CD4-positive, alpha-beta T cell treated with Interleukin-2 at 100 ng/mL for 4 hours (primary cell): ENCODE measurements around the gene ADAMTS19.
"Not testable (repeated sequence)": the region's sequence is repeated elsewhere in the genome, so short reads cannot be mapped to it uniquely, and the experiment has no call there.

Experiments
- DNase-seq: peaks from one replicate; pipeline ENCODE4 v3.0.0-alpha.2; 2020; ENCODE audit warnings: low spot score

ADAMTS19 gene

DNA sequence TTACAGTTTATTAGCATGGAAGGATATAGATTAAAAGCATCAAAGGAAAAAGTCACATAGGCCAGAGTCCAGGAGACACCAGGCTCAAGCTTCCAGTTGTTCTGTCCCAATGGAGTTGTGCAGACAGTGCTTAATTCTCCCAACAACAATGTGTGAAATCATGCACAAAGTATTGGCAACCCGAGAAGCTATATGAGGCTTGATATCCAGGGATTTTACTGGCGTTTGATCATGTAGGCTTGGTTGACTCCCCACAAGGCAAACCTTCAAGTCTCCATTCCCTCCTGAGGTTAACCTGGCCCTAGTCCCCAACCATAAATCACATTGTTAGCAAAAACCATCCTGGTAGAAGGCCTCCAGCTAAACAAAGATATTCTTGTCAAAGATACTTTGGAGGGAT is 141.5 kb downstream of the ADAMTS19 start:
- DNase-seq, result no peak

DNA sequence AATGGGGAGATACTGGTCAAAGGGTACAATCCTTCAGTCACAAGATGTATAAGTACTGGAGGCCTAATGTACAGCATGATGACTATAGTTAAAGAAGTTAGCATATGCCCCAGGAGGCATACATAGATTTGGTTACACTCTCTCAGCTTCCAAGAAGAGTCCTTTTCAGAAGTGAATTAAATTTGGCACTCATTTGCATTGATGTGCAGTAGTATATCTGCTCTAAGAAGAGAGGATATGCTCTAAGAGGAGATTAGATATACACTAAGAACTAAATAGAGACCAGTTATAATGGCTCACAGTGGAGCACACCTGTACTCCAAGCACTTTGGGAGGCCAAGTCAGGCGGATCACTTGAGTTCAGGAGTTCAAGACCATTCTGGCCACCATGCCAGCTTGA is 148.3 kb downstream of the ADAMTS19 start:
- no peak for DNase-seq

DNA sequence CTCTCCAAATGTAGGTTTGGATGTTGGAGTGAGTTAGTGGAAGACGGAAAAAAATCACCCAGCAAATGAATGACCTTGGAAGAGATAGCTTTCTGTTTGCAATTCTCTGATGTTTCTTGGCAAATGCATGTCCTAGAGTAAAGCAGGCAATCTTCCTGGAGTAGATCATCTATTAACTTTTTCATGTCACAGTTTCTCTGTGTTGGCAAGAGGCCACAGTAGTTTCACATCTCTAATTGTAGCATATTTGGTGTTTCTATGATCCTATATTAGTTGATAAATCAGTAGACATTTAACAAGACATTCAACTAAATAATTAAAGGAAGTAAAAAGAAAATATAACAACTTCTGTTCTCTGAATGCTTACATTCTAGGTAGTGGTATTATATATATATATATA is 149.6 kb downstream of the ADAMTS19 start:
- DNase-seq, result no peak

DNA sequence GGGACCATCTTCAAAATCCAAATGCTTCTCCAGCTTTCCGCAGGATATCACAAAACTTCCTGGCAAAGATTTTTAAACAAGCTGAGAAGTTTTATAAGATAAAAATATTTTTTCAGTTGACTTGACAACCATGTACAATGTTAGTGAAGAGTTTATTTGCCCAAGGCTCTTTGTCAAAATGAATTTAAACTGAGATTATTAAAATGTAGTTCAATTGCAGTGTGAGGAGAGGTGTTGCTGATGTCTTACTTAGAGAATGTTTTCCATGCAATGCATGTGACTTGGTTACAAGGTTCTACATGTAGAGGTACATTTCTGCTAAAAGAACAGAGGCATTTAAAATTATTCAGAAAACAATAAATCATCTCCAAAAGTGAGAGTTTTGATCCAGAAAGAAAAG is 156.4 kb downstream of the ADAMTS19 start:
- no peak for DNase-seq

DNA sequence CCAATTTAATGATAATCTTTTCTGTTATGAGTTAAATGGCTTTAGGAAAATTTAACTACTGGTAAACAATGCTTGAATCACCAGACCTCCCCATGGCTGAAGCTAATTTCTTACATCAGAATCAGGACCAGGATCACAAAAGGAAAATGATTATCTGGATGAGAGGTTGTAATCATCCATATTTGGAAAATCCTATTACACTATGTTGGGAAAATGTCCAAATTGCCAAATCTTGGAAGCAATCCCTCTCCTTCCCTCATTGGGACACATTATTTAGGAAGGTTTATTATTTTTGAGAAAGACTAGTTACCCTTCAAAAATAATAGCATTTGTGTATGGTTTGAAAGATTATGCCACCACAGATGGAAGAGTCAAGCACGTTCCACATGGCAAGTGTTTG is 157.1 kb downstream of the ADAMTS19 start:
- no peak for DNase-seq

DNA sequence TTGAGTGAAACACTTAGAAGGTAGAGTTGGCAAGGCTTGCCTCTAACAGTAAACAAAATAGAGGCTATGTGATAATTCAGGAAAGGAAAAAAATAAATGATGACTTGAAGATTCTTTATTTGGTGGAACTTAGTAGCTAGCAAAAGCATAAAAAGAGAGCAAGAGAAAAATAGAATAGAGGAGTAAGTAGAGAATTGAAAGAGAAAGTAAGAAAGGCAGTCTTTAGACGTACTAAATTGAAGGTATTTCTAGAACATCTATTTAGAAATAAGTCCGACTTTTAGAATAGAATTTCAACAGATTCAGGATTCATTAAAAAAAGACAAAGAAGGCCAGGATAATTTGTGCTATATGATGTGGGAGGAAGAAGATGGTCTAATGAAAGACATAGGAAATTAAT is 159.7 kb downstream of the ADAMTS19 start:
- DNase-seq, result no peak

DNA sequence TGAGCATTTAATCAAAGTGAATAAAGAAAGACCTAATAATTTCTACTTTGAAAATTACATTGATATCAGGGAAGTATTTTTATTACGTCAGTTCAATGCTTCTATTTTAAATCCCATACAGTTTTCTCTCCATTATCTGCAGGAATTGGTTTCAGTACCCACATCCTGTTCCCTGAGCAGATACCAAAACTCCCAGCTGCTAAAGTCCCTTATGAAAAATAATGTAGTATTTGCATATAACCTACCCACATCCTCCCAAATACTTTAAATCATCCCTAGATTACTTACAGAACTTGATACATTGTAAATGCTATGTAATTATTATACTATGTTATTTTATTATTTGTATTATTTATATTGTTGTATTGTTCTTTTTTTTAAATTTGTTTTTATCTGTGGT is 162.4 kb downstream of the ADAMTS19 start:
- no peak for DNase-seq

DNA sequence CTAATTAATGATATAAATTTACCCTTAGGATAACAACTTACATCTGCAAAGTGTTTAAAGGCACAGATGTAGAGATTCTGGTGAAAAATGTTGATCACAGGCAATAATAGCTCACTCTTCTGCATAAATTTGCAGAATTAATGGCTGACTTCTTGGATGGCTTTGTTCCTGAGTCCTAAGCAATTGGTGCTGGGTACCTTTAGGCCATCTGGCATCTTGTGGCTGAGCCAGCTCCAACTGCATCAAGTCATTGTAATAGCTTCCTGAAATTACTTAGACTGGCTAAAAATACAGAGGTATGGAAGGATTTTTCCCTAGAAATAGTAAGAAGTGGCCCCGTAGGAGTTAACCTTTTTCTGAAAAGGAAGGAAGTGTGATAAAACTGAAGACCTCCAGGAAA is 169.5 kb downstream of the ADAMTS19 start:
- DNase-seq, result no peak

DNA sequence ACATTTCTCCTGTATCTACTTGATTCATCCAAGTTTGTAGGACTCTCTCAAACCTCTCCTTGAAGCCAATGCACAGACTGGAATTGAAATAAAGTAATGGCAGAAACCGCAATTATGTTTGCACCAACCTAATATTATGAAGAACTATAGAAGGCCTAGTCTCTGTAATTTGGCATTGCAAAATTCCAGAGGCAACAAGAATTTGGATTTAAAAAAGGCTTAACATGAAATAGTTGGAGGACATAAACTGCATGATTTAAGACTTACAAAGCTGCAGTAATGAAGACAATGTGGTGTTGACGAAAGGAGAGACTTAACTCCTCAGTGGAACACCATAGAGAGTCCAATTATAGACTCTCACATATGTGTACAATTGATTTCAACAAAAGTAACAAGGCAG is 170.0 kb downstream of the ADAMTS19 start:
- no peak for DNase-seq

DNA sequence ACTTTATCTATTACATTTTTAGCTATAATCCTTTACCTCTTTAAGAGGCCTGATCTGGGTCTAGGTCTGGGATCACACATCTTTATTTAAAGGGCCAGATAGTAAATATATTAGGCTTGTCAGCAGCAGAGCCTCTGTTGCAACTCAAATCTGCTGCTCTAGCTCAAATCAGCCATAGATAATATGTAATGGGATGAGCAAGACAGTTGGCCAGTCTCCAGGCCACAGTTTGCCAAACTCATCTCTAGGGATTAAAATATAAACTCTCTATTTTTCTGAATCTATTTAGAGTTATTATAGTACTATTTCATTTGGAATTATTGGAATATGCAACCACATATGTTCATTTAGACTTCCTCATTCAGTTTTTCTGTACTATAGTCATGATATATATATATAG is 171.9 kb downstream of the ADAMTS19 start:
- no peak for DNase-seq

DNA sequence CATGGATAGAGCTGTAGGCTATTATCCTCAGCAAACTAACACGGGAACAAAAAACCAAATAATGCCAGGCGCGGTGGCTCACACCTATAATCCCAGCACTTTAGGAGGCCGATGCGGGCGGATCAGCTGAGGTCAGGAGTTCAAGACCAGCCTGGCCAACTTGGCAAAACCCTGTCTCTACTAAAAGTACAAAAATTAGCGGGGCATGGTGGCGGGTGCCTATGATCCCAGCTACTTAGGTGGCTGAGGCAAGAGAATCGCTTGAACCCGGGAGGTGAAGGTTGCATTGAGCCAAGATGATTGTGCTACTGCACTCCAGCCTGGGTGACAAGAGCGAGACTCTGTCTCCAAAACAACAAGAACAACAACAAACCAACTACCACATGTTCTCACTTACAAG is 177.4 kb downstream of the ADAMTS19 start:
- not testable (repeated sequence) for DNase-seq

DNA sequence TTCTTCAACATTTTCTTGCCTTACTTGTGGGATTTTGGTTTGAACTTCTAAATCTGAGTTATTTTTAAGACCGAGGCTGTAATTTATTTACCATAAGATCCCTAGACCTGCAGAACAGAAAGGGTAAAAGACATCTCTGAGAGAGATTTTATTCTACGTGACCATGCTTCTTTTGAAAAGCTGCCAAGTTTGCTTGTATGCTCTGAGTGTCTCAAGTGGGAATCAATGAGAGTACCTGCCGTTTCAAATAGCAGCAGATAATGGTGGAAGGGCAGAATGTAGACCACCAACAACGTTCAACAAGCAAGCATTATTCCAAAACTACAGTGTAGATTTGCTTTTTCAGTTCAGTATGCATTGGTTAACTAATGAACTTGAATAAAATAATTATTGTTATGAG is 179.2 kb downstream of the ADAMTS19 start:
- no peak for DNase-seq

DNA sequence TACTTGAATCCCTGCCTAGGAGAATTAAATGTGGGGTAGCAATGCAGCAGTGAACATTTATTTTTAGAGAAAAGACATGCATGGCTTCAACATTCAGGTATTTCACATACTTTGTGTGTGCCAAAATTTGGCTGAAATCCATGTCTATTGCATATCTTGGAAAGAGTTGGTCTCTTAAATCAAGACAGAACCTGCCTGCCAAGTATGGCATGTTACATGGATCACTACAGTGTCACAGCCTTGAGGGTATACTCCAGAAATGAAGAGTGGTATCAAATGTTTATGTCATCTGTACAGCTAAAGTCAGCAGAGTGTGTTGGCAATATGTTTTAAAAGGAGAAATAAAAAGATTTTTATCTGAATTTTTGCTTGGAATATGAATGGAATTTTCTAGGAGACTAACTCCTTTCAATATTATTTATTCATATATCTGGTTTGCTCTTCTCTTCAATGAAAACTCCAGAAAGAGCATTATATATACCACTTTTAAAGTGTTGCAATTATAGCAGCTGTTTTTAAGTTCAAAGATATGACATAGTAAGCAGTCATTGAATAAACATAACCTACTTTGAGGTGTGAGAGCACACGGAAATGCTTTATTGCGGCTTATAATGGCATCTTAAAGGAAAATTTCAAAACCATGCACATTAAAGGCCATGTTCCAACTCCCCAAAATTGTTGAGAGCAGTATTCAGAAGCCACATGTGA is 192.4 kb downstream of the ADAMTS19 start:
- DNase-seq, result no peak

DNA sequence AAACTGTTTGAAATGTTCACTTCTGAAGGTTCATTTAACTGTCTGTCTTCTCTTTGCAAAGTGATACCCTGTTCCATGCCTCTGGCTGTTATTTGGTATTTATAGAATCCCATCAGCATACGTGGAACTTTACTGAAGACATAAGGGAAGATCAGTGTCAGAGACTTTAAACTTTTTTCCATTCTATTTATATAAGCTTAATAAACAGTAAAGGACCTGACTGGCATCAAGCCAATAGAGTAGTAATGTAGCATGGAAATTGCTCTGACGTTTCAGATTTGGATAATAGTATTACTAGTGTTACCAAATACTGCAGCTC is 192.9 kb downstream of the ADAMTS19 start:
- no peak for DNase-seq

DNA sequence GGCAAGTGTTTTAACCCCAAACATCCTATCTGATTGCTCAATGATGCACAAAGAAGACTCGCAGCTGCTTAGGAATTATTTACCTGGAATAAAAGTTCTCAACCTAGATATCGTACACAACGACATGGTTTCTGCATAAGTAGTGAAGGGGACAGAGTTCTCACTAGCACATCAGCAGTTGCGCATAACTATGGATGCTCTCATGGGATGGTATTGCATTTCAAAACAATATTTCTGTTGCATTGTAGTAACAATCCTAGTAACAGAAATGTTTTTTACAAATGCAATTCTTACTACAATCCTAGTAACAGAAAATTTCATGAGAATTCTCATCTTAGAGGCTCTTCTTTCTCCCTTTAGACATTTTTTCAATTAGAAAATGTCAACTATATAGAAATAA is 193.3 kb downstream of the ADAMTS19 start:
- no peak for DNase-seq

DNA sequence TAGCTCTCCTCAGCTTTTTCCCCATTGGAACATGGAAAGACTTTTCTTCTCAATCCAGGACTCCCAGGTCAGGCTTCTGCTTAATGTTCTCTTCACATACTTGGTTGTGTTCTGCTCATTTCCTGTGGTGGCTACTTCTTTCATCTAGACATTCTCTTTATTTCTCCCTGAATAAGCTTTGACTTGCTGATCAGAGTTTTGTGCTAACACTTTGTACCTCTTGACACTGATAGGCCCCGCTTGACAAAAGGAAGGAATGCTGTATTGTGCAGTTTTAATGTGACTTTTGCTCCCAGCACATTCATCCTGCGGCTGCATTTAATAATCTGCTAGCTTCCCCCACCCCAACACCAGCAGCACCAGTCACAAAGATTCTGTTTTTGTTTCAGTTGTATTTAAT is 196.9 kb downstream of the ADAMTS19 start:
- DNase-seq, result no peak

DNA sequence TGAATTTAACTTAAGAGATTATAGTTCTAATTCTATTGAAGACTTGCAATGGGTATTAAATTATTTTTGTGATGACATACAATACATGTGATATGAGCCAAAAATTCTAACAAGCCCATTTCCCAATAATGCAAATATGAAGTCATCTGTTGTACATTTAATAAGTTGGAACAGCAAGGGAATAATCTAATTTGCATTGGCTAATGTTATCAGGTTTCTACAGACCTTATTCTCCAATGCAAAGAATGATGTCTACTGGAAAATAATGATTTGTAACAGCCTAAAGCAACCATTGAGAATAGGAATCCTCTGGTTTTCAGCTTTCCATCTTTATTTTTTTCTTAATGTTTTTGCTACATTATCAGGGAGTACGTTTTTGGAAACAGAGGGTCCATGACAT is 198.7 kb downstream of the ADAMTS19 start:
- DNase-seq, result no peak

DNA sequence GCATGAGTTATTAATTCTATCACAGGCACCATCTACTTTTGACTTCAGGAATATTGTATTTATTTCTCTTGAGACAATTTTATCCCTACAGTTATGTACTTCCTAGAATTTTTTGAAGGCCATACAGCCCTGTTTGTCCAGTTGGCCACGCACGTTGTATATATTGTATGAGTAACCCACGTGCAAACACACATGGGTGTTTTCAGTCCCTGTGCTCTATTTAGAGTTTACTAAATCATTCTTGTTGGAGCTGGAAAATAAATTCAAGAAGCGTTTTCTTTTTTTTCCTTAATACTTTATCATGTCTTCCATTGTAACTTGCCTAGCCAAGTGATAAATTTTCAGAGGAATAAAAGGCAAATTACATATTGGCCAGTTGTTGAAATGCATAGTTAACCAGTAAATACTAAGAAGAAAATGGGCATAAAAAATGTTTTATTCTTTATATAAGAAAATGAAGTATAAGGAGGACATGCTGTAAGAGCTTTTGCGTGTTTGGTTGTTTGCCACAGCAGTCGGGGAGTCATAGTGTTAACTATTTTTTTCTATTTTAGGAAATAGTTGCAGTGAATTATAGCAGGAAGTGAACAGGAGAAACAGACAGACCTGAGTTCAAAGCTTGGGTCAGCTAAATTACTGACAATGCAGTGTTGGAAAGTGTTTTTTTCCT is 201.4 kb downstream of the ADAMTS19 start:
- no peak for DNase-seq

DNA sequence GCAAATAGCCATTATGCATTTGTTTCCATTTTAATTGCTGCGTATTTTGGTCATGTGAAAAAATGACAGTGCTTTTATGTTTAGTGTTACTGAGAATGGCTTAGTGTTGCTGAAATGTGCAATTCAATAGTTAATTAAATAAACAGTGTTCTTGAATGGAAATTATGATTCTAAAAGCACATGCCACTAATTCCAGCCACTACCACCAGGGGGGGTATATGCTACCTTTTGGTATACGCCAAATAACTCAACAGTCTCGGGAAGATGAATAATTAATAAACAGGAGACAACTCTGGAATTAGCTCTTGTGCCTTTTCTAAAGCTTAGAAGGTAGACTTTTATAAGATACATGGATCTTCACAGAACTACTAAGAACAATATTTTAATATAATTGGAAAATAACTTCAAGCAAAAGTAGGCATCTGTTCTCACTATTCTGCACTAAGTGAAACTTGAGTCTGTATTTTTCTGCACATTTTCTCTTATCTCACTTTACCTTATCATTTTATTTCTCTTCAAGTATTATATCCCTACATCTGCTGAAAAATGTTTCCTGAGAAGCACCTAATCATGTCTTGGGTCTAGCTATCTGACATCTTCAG is 204.3 kb downstream of the ADAMTS19 start:
- DNase-seq, result peak; percentile 36

DNA sequence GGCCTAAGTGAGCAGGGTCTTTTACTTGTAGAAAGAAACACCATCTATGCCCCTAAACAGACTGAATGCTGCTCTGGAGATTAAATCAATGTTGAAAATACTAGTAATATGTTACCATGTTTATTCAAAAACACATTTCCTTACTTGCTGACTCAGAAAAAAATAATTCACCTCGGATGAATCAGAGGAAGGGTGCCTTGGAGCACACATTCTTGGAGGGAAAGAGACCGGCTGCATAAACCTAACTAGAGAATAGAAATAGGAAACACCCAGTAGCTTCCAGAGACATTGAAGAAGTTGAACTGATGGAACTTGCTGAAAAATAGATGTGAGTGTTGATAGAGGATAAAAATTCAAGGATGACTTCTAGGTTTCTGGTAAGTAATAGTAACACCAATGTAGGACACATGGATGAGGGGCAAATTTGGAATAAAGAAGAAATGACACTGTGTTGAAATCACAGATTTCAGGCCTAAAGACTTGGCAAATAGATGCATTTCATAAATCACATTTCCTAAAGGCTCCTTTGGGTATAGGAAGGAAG is 210.9 kb downstream of the ADAMTS19 start:
- DNase-seq, result no peak

DNA sequence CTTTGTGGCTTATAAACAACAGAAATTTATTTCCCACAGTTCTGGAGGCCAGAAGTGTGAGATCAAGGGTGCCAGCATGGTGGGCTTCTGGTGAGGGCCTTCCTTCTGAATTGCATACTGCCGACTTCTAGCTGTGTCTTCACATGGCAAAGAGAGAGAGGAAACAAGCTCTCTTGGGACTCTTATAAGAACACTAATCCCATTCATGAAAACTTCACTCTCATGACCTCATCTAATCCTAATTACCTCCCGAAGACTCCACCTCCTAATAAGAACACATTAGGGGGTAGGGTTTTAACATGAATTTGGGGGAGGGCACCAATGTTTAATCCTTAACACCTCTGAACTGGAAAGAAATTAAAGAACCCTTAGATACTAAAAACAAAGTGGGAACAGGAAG is 211.9 kb downstream of the ADAMTS19 start:
- no peak for DNase-seq

DNA sequence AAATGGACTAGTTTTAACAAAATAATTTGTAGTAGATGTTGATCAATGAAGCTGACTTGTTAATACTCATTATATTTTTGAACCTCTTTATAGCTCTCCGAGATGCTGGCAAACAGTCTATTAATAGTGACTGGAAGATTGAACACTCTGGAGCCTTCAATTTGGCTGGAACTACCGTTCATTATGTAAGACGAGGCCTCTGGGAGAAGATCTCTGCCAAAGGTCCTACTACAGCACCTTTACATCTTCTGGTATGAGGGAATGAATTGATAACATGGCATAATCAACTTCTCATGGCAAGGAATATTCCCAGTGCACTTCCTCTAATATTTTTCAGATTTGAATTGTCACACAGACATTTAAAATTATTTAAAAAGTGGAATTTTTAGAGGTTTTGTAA is 219.6 kb downstream of the ADAMTS19 start:
- no peak for DNase-seq

DNA sequence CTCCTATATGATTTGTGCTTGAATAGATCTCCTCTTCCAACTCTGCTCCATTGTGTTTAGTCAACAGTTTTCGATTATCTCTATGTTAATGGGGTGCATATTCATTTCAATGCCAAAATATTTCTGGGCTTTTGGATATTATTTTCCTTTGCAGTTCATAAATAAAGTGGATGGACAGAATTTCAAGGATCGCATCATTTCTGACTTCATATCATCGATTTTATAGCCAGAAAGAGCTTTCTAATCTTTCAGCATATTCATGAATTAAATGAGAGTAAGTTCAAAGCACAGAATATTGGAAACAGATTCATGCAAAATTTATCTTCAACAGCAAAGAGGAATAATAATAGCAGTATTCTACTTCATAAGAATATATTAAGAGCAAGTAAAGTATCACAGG is 227.8 kb downstream of the ADAMTS19 start:
- no peak for DNase-seq

DNA sequence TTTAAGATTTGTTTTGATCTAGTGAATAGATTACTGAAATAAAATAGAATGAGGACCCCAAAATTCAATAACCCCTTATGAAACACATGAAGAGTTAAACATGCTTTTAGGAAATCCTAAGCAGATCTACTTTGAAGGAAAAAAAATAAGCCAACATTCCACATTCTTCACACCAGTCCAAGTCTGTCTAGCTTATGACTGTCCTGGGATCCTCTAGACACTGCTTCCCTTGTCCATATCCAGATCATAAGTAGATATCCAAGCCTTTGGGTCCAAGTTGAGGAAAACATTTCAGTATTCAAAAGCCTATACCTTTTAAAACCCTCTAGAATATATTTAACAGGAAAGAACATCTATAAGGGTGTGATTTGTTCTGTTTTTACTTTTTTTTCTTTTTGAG is 228.9 kb downstream of the ADAMTS19 start:
- DNase-seq, result no peak
